K562 (cell line): ENCODE measurements around the gene ERCC6. TPM values are rescaled to one million over a fixed set of nuclear protein-coding genes. Genes with fewer than 3 reads are reported as not detected.

Experiments used
- ATAC-seq: fragments of 200-7000 bp; cut with Tn5 transposase; 3 replicates; pipeline ENCODE4 v1.9.1; 2020; ENCODE audit warnings: moderate library complexity
- BruUV-seq: library from RNA; stranded (reverse); fragments of 400-500 nt; replicated peaks from 2 replicates; lab custom pipeline; 2021; lab: Mats Ljungman, UMichigan
- CTCF ChIA-PET: fragments of 300-600 bp; formaldehyde crosslinking; extraction: SDS; loops from one replicate; lab custom pipeline; 2021; ENCODE audit warnings: low intra/inter-chr PET ratio; lab: Yijun Ruan, JAX
- POLR2A ChIA-PET: fragments of 300-600, 350-650 bp; sonication (Branson Sonifier 250); formaldehyde crosslinking; extraction: SDS; loops from one replicate; lab custom pipeline; 2021; ENCODE audit warnings: antibody characterized with exemption, inconsistent platforms; lab: Yijun Ruan, JAX
- DNase-seq, 4 experiments: peaks; one replicate each; pipeline versions ENCODE4 v3.0.0 to v3.0.0-alpha.2; 2011 to 2018; ENCODE audit warnings: low spot score in 3 of 4, mixed read lengths in 3 of 4; ENCODE audit errors: extremely low read depth in 1 of 4
- FAIRE-seq: peaks from 2 replicates; lab custom pipeline; 2011; peaks lifted over from hg19 to GRCh38; lab: Jason Lieb, UNC
- H2AFZ ChIP-seq: 2 replicates; pipeline ENCODE4 v1.6.0; 2011; ENCODE audit warnings: low read depth, low read length, control low read depth, inconsistent platforms
- H3K27ac ChIP-seq: fragments of 200-600 bp; 3 replicates; pipeline ENCODE4 v1.8.0; 2011; ENCODE audit warnings: low read depth, mild to moderate bottlenecking, control low read depth, inconsistent platforms, low read length, moderate library complexity, mixed read lengths; ENCODE audit errors: extremely low read depth
- H3K27me3 ChIP-seq, 2 experiments: fragments of 300-600 bp in 1 of 2; 2 replicates in 1 of 2; 3 replicates in 1 of 2; pipeline versions ENCODE4 v1.6.0 to v1.8.0; 2011; ENCODE audit warnings: inconsistent platforms in 2 of 2, low read length in 2 of 2, mild to moderate bottlenecking in 1 of 2, mixed read lengths in 1 of 2, moderate library complexity in 1 of 2; ENCODE audit not compliant: control insufficient read depth in 2 of 2, insufficient read depth in 2 of 2
- H3K36me3 ChIP-seq: fragments of 300-600 bp; 3 replicates; pipeline ENCODE4 v1.8.0; 2011; ENCODE audit warnings: mild to moderate bottlenecking, low read length, inconsistent platforms; ENCODE audit not compliant: control insufficient read depth, insufficient read depth
- H3K4me1 ChIP-seq, 2 experiments: fragments of 200-600 bp in 1 of 2; replicated peaks in 1 of 2; 2 replicates in 1 of 2; 3 replicates in 1 of 2; pipeline versions ENCODE4 v1.5.1 to v1.8.0; 2011; ENCODE audit warnings: inconsistent platforms in 2 of 2, low read length in 2 of 2, mild to moderate bottlenecking in 1 of 2, mixed read lengths in 1 of 2, moderate library complexity in 1 of 2; ENCODE audit not compliant: control insufficient read depth in 2 of 2, insufficient read depth in 2 of 2
- H3K4me2 ChIP-seq: 2 replicates; pipeline ENCODE4 v1.6.1; 2011; ENCODE audit warnings: low read length, control low read depth, inconsistent platforms, mixed read lengths; ENCODE audit not compliant: insufficient read depth
- H3K4me3 ChIP-seq: fragments of 200-600 bp; sonication (generic), shearing (Covaris generic); 2 replicates; pipeline ENCODE4 v1.5.1; 2016; ENCODE audit warnings: control low read depth, inconsistent platforms
- H3K79me2 ChIP-seq: fragments of 200-600 bp; 3 replicates; pipeline ENCODE4 v1.8.0; 2011; ENCODE audit warnings: low read length, inconsistent platforms; ENCODE audit not compliant: control insufficient read depth, insufficient read depth
- H3K9ac ChIP-seq, 2 experiments: 2 replicates each; pipeline versions ENCODE4 v1.6.0 to v1.6.1; 2011; ENCODE audit warnings: low read depth in 2 of 2, low read length in 2 of 2, control low read depth in 1 of 2, inconsistent platforms in 1 of 2, mild to moderate bottlenecking in 1 of 2, mixed read lengths in 1 of 2; ENCODE audit not compliant: insufficient read depth in 1 of 2
- H3K9me1 ChIP-seq: one replicate; pipeline ENCODE4 v1.6.0; 2011; ENCODE audit warnings: inconsistent platforms, mild to moderate bottlenecking, low read length, moderate library complexity; ENCODE audit not compliant: control insufficient read depth, insufficient read depth
- H3K9me3 ChIP-seq: replicated peaks from 2 replicates; pipeline ENCODE4 v1.5.1; 2011; ENCODE audit warnings: low read depth, low read length, inconsistent platforms; ENCODE audit not compliant: control insufficient read depth, insufficient read depth
- H4K20me1 ChIP-seq: replicated peaks from 2 replicates; pipeline ENCODE4 v1.6.1; 2011; ENCODE audit warnings: low read length, inconsistent platforms, mixed read lengths; ENCODE audit not compliant: control insufficient read depth, insufficient read depth
- BRD9 ChIP-seq: fragments of 450-650 bp; IDR thresholded peaks from 2 replicates; pipeline ENCODE4 v1.6.1; 2018; ENCODE audit warnings: low read depth; ENCODE audit not compliant: partially characterized antibody
- MTF1 ChIP-seq: fragments of 250-450 bp; sonication (Bioruptor Pico); IDR thresholded peaks from 2 replicates; pipeline ENCODE4 v1.9.0; 2021; ENCODE audit warnings: moderate library complexity, mild to moderate bottlenecking, inconsistent platforms, borderline replicate concordance
- SAFB ChIP-seq: fragments of 200-400 bp; formaldehyde crosslinking; IDR thresholded peaks from 2 replicates; pipeline ENCODE4 v1.6.1; 2017; ENCODE audit warnings: low read depth, low read length, borderline replicate concordance
- SIX5 ChIP-seq, 2 experiments: IDR thresholded peaks; 2 replicates each; pipeline ENCODE4 v1.6.1; 2011; ENCODE audit warnings: low read length in 2 of 2, borderline replicate concordance in 1 of 2, low read depth in 1 of 2, mild to moderate bottlenecking in 1 of 2, moderate library complexity in 1 of 2; ENCODE audit not compliant: insufficient read depth in 1 of 2
- TSC22D4 ChIP-seq: fragments of 450-650 bp; IDR thresholded peaks from 2 replicates; pipeline ENCODE4 v1.6.1; 2016; ENCODE audit warnings: missing genetic modification characterization, missing biosample characterization, control low read depth
- ZNF184 ChIP-seq: sonication (generic); formaldehyde crosslinking; IDR thresholded peaks from 2 replicates; pipeline ENCODE4 v1.5.0; 2020; ENCODE audit warnings: missing genetic modification reagents
- ZNF324 ChIP-seq: fragments of 250-450 bp; sonication (Bioruptor Pico); IDR thresholded peaks from 2 replicates; pipeline ENCODE4 v1.4.0; 2020; ENCODE audit warnings: mild to moderate bottlenecking
- ZNF586 ChIP-seq: fragments of 450-650 bp; formaldehyde crosslinking; conservative IDR thresholded peaks from 2 replicates; pipeline ENCODE4 v1.4.0; 2020; ENCODE audit warnings: mild to moderate bottlenecking, moderate library complexity
- WGBS: fragments of 100-300 bp; shearing (Covaris generic); methylation state at CpG from one replicate; pipeline ENCODE4 v1.1.6; 2016; ENCODE audit warnings: low coverage, mixed read lengths; ENCODE audit not compliant: insufficient coverage; ENCODE audit errors: missing lambda C conversion rate; 5-methylcytosine and 5-hydroxymethylcytosine counted together
- in situ Hi-C: fragments of 300-500 bp; cut with MboI; formaldehyde crosslinking; loops from 4 replicates; pipeline ENCODE4 v1.15.0; 2018; ENCODE audit warnings: inconsistent platforms, mixed read lengths
- intact Hi-C: fragments of 100-400 bp; cut with micrococcal nuclease; formaldehyde crosslinking; loops from 2 replicates; pipeline ENCODE4 v1.14.2; 2022
- polyA plus RNA-seq, 8 experiments: library from polyadenylated mRNA; depleted of rRNA in 4 of 8; stranded (reverse) in 5 of 8; unstranded in 3 of 8; fragments of >200 nt; fragmentation: Nextera tagmentation in 2 of 8; fragmentation: Illumina TruSeq in 1 of 8; extraction: Ambion mirVana in 2 of 8; extraction: Trizol in 1 of 8; gene quantifications; 2 replicates each; pipeline versions ENCODE4 v1.2.1 to v1.2.3, GENCODE V29; 2011 to 2014; ENCODE audit warnings: inconsistent platforms in 1 of 8, missing spikeins in 1 of 8
- total RNA-seq, 7 experiments: library from RNA; depleted of rRNA in 6 of 7; stranded (reverse); fragments of >200 nt in 6 of 7; fragmentation: Illumina TruSeq in 2 of 7; extraction: Trizol in 2 of 7; gene quantifications; 2 replicates each; pipeline versions ENCODE4 v1.2.1 to v1.2.3, GENCODE V29; 2011 to 2021; ENCODE audit warnings: low replicate concordance in 1 of 7
- TF ChIP-seq, protein P1 (sequence below): sonication (generic); formaldehyde crosslinking; IDR thresholded peaks from 2 replicates; pipeline ENCODE4 v1.8.1; 2023; ENCODE audit warnings: mild to moderate bottlenecking, missing genetic modification reagents
- TF ChIP-seq, protein P2 (sequence below): fragments of 200-800 bp; sonication (Bioruptor generic); IDR thresholded peaks from 2 replicates; pipeline ENCODE4 v1.6.1; 2017; ENCODE audit warnings: missing genetic modification characterization, missing compliant biosample characterization
- TF ChIP-seq, protein P3 (sequence below): sonication (generic); formaldehyde crosslinking; IDR thresholded peaks from 2 replicates; pipeline ENCODE4 v1.9.0; 2022; ENCODE audit warnings: mild to moderate bottlenecking, missing genetic modification reagents
- TF ChIP-seq, protein P4 (sequence below): fragments of 200-800 bp; sonication (Bioruptor generic); IDR thresholded peaks from 2 replicates; pipeline ENCODE4 v1.6.1; 2017; ENCODE audit warnings: missing genetic modification characterization, missing compliant biosample characterization

ERCC6 gene
- total and polyA plus RNA-seq, 9 of the 15 experiments (the other 6 are each of a cell fraction or from before 2014, with no cell fraction given) = 7.8 to 17.7 (median 11.8) TPM

DNA sequence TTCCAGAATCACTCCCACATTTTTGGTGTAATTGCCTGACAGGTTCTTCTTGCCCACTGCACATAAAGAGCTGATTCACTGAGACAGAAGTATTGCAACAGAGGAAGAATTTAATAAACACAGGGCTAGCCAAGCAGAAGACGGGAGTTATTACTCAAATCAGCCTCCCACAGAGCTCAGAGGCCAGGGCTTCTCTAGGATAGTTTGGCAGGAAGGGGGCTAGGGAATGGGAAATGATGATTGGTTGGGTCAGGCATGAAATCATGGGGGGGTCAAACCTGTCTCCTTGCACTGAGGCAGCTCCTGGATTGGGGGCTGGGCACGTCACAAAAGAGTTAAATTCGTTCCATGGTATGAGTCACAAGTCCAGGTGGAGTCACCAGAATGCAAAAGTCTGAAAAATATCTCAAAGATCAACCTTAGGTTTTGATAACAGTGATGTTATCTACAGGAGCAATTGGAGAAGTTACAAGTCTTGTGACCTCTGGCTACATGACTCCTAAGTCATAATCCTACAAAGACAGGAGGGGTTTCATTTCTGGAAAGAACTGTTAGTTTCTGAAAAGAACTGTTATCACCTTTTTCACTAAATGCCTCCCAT is 30.2 kb upstream of the ERCC6 start (continued):
- no peak for TF ChIP-seq ZNF324 (CRISPR knock-in tag)
- TF ChIP-seq, protein P1, sequence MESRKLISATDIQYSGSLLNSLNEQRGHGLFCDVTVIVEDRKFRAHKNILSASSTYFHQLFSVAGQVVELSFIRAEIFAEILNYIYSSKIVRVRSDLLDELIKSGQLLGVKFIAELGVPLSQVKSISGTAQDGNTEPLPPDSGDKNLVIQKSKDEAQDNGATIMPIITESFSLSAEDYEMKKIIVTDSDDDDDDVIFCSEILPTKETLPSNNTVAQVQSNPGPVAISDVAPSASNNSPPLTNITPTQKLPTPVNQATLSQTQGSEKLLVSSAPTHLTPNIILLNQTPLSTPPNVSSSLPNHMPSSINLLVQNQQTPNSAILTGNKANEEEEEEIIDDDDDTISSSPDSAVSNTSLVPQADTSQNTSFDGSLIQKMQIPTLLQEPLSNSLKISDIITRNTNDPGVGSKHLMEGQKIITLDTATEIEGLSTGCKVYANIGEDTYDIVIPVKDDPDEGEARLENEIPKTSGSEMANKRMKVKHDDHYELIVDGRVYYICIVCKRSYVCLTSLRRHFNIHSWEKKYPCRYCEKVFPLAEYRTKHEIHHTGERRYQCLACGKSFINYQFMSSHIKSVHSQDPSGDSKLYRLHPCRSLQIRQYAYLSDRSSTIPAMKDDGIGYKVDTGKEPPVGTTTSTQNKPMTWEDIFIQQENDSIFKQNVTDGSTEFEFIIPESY (CRISPR knock-in tag) = no peak

DNA sequence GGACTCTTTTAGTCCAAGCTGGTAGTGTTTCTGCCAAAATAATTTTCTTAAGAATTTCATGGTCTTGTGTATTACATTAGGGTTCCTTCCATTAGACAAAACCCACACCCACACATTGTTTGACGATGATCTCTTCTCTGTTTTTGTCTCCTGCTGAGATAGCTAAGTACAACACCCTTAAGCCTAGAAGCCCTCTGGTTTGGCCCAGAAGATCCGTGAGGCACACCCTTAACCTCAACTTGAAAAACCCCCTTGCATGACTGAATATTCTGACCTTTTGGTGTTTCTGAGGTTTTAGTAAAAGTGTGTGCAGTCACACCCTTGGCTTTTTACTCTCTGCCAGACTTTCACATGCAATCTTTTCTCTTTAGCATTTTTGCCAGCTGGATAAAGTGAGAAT is 29.3 kb upstream of the ERCC6 start:
- FAIRE-seq (no peak), ATAC-seq (no peak), DNase-seq (no peak)
- in situ Hi-C loops = no loop called here
- H3K27ac ChIP-seq = no peak overlapping the region
- no peaks in the 10 kb centered on the region for H3K79me2 ChIP-seq
- ChIA-PET POLR2A (no interaction called here), CTCF (no interaction called here)
- no peak overlapping the region for H3K4me3 ChIP-seq
- no peaks in the 10 kb centered on the region for H3K9me3 ChIP-seq
- H3K9ac ChIP-seq = no peak overlapping the region
- peaks cover 0 to 4% of the 10 kb centered on the region in 2 experiments; a peak in 2 of 5 replicates for H3K4me1 ChIP-seq
- intact Hi-C loops = no loop called here
- H3K9me1 ChIP-seq = no peaks in the 10 kb centered on the region
- H4K20me1 ChIP-seq = no peaks in the 10 kb centered on the region
- H3K4me2 ChIP-seq = no peak overlapping the region
- no peaks in the 10 kb centered on the region for H3K36me3 ChIP-seq
- WGBS = 0% methylated on average over 2 of the region's 2 CpGs
- no TSS peak for BruUV-seq
- H2AFZ ChIP-seq = no peak overlapping the region
- H3K27me3 ChIP-seq = peaks cover 9 to 16% of the 10 kb centered on the region in 2 experiments; a peak in 3 of 5 replicates
- TF ChIP-seq, protein P2, sequence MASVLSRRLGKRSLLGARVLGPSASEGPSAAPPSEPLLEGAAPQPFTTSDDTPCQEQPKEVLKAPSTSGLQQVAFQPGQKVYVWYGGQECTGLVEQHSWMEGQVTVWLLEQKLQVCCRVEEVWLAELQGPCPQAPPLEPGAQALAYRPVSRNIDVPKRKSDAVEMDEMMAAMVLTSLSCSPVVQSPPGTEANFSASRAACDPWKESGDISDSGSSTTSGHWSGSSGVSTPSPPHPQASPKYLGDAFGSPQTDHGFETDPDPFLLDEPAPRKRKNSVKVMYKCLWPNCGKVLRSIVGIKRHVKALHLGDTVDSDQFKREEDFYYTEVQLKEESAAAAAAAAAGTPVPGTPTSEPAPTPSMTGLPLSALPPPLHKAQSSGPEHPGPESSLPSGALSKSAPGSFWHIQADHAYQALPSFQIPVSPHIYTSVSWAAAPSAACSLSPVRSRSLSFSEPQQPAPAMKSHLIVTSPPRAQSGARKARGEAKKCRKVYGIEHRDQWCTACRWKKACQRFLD (CRISPR knock-in tag) = no peak
- TF ChIP-seq TSC22D4 (tag) (no peak), ZNF586 (CRISPR knock-in tag) (no peak), MTF1 (CRISPR knock-in tag) (no peak), SAFB (no peak), ZNF184 (CRISPR knock-in tag) (no peak), SIX5 (IDR thresholded peaks at IDR 0.05; ENCODE audit: borderline replicate concordance in 1 of 2, insufficient read depth in 1 of 2, low read depth in 1 of 2, low read length in 2 of 2) (no peak), BRD9 (no peak)
- TF ChIP-seq, protein P3, sequence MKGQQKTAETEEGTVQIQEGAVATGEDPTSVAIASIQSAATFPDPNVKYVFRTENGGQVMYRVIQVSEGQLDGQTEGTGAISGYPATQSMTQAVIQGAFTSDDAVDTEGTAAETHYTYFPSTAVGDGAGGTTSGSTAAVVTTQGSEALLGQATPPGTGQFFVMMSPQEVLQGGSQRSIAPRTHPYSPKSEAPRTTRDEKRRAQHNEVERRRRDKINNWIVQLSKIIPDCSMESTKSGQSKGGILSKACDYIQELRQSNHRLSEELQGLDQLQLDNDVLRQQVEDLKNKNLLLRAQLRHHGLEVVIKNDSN (CRISPR knock-in tag) = no peak
- TF ChIP-seq, protein P4, sequence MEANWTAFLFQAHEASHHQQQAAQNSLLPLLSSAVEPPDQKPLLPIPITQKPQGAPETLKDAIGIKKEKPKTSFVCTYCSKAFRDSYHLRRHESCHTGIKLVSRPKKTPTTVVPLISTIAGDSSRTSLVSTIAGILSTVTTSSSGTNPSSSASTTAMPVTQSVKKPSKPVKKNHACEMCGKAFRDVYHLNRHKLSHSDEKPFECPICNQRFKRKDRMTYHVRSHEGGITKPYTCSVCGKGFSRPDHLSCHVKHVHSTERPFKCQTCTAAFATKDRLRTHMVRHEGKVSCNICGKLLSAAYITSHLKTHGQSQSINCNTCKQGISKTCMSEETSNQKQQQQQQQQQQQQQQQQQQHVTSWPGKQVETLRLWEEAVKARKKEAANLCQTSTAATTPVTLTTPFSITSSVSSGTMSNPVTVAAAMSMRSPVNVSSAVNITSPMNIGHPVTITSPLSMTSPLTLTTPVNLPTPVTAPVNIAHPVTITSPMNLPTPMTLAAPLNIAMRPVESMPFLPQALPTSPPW = no peak
